ENCODE results near the gene CAPZA1.

DNA sequence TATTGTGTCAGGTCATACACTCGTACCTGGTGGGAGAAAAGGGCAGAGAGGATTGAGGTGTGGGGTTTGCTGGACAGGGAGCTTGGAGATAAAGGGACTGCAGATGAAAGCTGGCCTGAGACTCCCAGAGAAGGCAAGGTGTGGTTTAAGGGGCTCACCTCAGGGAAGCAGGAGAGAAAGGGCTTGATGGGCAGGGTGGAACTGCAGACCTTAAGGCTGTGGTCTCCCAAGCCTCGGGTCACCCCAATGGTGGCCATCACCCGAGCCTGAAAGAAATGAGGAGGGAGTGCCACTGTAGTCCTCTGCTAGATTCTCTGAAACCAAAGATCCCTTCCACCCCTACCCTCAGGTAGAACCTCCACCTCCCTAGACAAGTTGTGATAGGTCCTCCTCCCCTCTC is 91.0 kb downstream of the CAPZA1 start:
- TF ChIP-seq CTCF (IDR thresholded peaks at IDR 0.05) (no peak), POLR2A (IDR thresholded peaks at IDR 0.05) (no peak)

Data from gastroesophageal sphincter (tissue), 3 donors.